Measurements from ENCODE around the gene GLCE.

Gene GLCE

GRCh38 chr15:69149163-69149562 is 11.3 kb upstream of the GLCE start:
- TF ChIP-seq MAX (IDR thresholded peaks at IDR 0.05) (no peak), YY1 (IDR thresholded peaks at IDR 0.05; ENCODE audit: low read depth) (no peak), USF1 (IDR thresholded peaks at IDR 0.05) (no peak), TAF1 (IDR thresholded peaks at IDR 0.05; ENCODE audit: low read depth) (no peak)

DNA sequence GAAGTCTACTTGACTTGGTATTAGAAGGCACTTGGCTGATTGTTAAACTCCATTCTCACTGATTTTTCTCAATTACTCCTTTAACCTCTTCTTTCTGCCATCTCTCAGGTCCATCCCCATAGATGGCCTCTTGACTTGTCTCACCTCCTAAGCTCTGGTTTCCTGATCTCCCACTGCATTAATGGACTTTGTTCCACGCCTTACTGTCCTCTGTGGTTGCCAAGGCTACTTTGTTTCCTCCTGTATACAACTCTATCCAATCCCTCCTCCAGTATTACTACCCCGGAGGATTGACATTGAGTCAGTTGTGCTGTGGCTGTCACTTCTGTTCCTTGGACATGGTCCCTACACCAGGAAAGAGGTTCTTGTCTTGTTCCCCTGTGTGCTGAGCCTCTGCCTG is 10.6 kb upstream of the GLCE start:
- no peak for TF ChIP-seq CREB1 (IDR thresholded peaks at IDR 0.05; ENCODE audit: low read depth)

DNA sequence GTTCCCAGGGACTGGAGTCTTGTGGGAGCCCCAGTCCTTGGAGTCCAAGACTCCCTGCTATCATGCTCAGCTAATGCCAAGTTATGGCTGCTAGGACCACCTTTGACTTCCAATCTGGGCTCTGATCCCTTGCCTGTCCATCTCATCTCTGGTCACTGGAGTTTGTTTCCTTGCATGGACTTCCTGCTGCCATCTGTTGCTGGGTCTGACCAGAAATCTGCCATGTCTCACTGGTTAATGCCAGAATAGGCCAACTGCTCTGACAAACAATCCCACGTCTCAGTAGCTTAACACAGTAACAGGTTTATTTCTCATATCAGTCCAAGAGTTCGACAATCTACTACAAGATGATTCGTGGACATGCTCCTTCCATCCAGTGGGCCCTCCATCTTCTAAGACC is 10.1 kb upstream of the GLCE start:
- no peak for TF ChIP-seq RAD21 (IDR thresholded peaks at IDR 0.05; ENCODE audit: low read depth)
- no peak for TF ChIP-seq TAF1 (IDR thresholded peaks at IDR 0.05; ENCODE audit: low read depth)
- TF ChIP-seq MAX (IDR thresholded peaks at IDR 0.05): no peak
- TF ChIP-seq NFIC (IDR thresholded peaks at IDR 0.05): no peak
- no peak for TF ChIP-seq EGR1 (IDR thresholded peaks at IDR 0.05)
- TF ChIP-seq TEAD4 (IDR thresholded peaks at IDR 0.05): no peak
- TF ChIP-seq CREB1 (IDR thresholded peaks at IDR 0.05; ENCODE audit: low read depth): no peak
- no peak for TF ChIP-seq TCF12 (IDR thresholded peaks at IDR 0.05; ENCODE audit: low read depth)
- no peak for TF ChIP-seq CEBPB (IDR thresholded peaks at IDR 0.05)
- no peak for TF ChIP-seq FOXM1 (IDR thresholded peaks at IDR 0.05; ENCODE audit: borderline replicate concordance, low read depth)
- no peak for TF ChIP-seq REST (IDR thresholded peaks at IDR 0.05; ENCODE audit: low read depth)
- TF ChIP-seq EP300 (IDR thresholded peaks at IDR 0.05; ENCODE audit: borderline replicate concordance): no peak
- no peak for TF ChIP-seq ZBTB7A (IDR thresholded peaks at IDR 0.05; ENCODE audit: low read depth)
- no peak for TF ChIP-seq YY1 (IDR thresholded peaks at IDR 0.05; ENCODE audit: low read depth)
- no peak for TF ChIP-seq USF1 (IDR thresholded peaks at IDR 0.05)

DNA sequence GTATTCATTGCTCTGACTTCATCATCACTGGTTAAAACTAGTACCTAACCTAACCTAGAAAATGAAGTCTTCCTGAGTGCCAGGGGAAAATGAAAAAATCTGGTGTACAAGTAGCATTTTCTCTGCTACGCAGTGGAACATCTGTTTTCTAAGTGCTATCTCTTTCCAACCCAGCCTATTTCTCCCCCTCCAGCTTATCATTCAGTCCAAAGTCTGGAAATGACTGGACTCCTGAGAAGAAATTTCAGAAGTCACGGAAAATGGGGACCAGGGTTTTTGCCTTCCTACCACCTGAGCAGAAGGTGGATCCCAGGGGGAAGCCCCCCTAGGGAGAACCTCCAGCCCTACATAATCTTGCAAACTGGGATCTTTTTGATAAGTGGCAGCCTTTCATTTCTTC is 9.6 kb upstream of the GLCE start:
- TF ChIP-seq RAD21 (IDR thresholded peaks at IDR 0.05; ENCODE audit: low read depth) (no peak), ZBTB7A (IDR thresholded peaks at IDR 0.05; ENCODE audit: low read depth) (no peak), TAF1 (IDR thresholded peaks at IDR 0.05; ENCODE audit: low read depth) (no peak), CEBPB (IDR thresholded peaks at IDR 0.05) (no peak), CREB1 (IDR thresholded peaks at IDR 0.05; ENCODE audit: low read depth) (no peak), EP300 (IDR thresholded peaks at IDR 0.05; ENCODE audit: borderline replicate concordance) (no peak)

DNA sequence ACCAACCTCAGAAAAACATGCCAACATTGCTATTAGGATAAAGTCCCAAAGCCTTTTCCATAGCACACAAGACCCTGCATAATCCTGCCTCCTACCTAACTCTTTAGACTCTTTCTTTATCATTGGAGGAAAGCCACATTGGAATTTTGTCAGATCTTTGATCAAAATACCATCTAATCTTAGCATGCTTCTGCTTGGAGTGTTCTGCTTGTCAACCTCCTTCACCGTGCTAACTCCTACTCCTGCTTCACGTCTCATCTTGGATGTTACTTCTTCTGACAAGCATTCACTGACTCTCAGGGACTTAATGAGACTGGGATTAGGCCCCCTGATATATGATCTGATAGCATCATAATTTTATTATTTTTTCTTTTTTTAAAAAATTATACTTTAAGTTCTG is 7.4 kb upstream of the GLCE start:
- no peak for TF ChIP-seq REST (IDR thresholded peaks at IDR 0.05; ENCODE audit: low read depth)

DNA sequence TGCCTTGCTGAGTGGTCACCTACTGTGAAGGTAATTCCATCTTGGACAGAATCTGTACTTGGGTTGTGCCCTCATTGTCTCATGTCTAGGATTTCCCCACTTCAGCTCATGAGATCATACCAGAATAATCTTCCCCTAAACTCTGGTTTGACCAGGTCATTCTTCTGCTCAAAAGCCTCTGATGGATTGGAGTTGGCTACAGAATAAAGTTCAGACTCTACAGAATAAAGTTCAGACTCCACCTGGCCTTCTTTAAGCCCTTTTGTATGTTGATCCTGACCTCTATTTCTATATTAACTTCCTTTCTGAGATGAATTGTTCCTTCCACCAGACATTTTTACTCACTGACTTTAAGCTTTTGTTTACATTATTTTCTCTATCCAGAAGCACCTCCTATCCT is 6.4 kb upstream of the GLCE start:
- no peak for TF ChIP-seq FOXM1 (IDR thresholded peaks at IDR 0.05; ENCODE audit: borderline replicate concordance, low read depth)
- TF ChIP-seq RAD21 (IDR thresholded peaks at IDR 0.05; ENCODE audit: low read depth): no peak
- no peak for TF ChIP-seq ZBTB7A (IDR thresholded peaks at IDR 0.05; ENCODE audit: low read depth)
- no peak for TF ChIP-seq TEAD4 (IDR thresholded peaks at IDR 0.05)
- no peak for TF ChIP-seq TAF1 (IDR thresholded peaks at IDR 0.05; ENCODE audit: low read depth)
- TF ChIP-seq TCF12 (IDR thresholded peaks at IDR 0.05; ENCODE audit: low read depth): no peak
- TF ChIP-seq EP300 (IDR thresholded peaks at IDR 0.05; ENCODE audit: borderline replicate concordance): no peak
- TF ChIP-seq YY1 (IDR thresholded peaks at IDR 0.05; ENCODE audit: low read depth): no peak
- no peak for TF ChIP-seq REST (IDR thresholded peaks at IDR 0.05; ENCODE audit: low read depth)
- TF ChIP-seq NFIC (IDR thresholded peaks at IDR 0.05): no peak
- no peak for TF ChIP-seq MAX (IDR thresholded peaks at IDR 0.05)
- no peak for TF ChIP-seq CEBPB (IDR thresholded peaks at IDR 0.05)
- TF ChIP-seq CREB1 (IDR thresholded peaks at IDR 0.05; ENCODE audit: low read depth): no peak
- TF ChIP-seq USF1 (IDR thresholded peaks at IDR 0.05): no peak
